ENCODE data around the gene RBPJL. TPM values are rescaled to one million over a fixed set of nuclear protein-coding genes. Genes with fewer than 3 reads are reported as not detected.

The RBPJL gene
- total RNA-seq, 1 experiment from 2014 or later = 0.85 TPM

- ATAC-seq = no peak
- H3K27me3 Mint-ChIP-seq (ENCODE audit: low read depth) = no peaks in the 10 kb centered on the region; the same call in 1 of the 2 replicates
- ChIA-PET POLR2A (no interaction called here), CTCF (interaction anchor here (0.6 to 5.6 kb wide), 25 partner anchors 9 to 740 kb away, joined by 3 to 76 read pairs (median 5); partner anchors contain the start of genes DBNDD2, MATN4, SDC4 and SYS1)
- TF ChIP-seq E2F1 (CRISPR knock-in tag; IDR thresholded peaks at IDR 0.05) = no peak
- TF ChIP-seq ZBTB43 (CRISPR knock-in tag; IDR thresholded peaks at IDR 0.05) = no peak
- no peak for TF ChIP-seq MXD4 (CRISPR knock-in tag; IDR thresholded peaks at IDR 0.05; ENCODE audit: borderline replicate concordance)
- no peak for TF ChIP-seq RORB (CRISPR knock-in tag; IDR thresholded peaks at IDR 0.05)
- TF ChIP-seq GTF2I (CRISPR knock-in tag; conservative IDR thresholded peaks at IDR 0.05) = no peak
- TF ChIP-seq ZNF138 (CRISPR knock-in tag; conservative IDR thresholded peaks at IDR 0.05) = no peak
- TF ChIP-seq TP53 (CRISPR knock-in tag; IDR thresholded peaks at IDR 0.05) = no peak
- no peak for TF ChIP-seq CREM (CRISPR knock-in tag; IDR thresholded peaks at IDR 0.05)
- no peak for TF ChIP-seq ETV6 (CRISPR knock-in tag; IDR thresholded peaks at IDR 0.05)
- no peak for TF ChIP-seq ZNF121 (CRISPR knock-in tag; IDR thresholded peaks at IDR 0.05)
- TF ChIP-seq ATF2 (CRISPR knock-in tag; IDR thresholded peaks at IDR 0.05; ENCODE audit: borderline replicate concordance, low read depth) = no peak
- no peak for TF ChIP-seq CBFB (CRISPR knock-in tag; IDR thresholded peaks at IDR 0.05; ENCODE audit: low read depth)
- no peak for TF ChIP-seq PRDM15 (CRISPR knock-in tag; IDR thresholded peaks at IDR 0.05)
- TF ChIP-seq HMGA2 (CRISPR knock-in tag; IDR thresholded peaks at IDR 0.05) = no peak
- no peak for TF ChIP-seq CTCF (IDR thresholded peaks at IDR 0.05)
- TF ChIP-seq NFATC4 (CRISPR knock-in tag; IDR thresholded peaks at IDR 0.05) = no peak
- TF ChIP-seq ATF3 (CRISPR knock-in tag; conservative IDR thresholded peaks at IDR 0.05) = no peak
- no peak for TF ChIP-seq ERG (CRISPR knock-in tag; IDR thresholded peaks at IDR 0.05)
- no peak overlapping the region for H3K4me3 Mint-ChIP-seq
- no peaks in the 10 kb centered on the region for H3K36me3 Mint-ChIP-seq
- peaks cover 2% of the 10 kb centered on the region; the same call in 1 of the 2 replicates for H3K4me1 Mint-ChIP-seq
- H3K9me3 Mint-ChIP-seq = no peaks in the 10 kb centered on the region
- H3K27ac Mint-ChIP-seq = no peak overlapping the region
- DNase-seq (ENCODE audit: low spot score) = no peak
Observed at GRCh38 chr20:45318386-45318939, 11.8 kb downstream of the RBPJL start.

Measured in WTC11 (cell line).